Inferior parietal cortex (tissue), 1 donor: ENCODE results near the gene ZNF608.

Experiments
- DNase-seq: peaks from one replicate; pipeline ENCODE4 v3.0.0-alpha.2; 2016; ENCODE audit errors: extremely low spot score

ZNF608 gene, protein sequence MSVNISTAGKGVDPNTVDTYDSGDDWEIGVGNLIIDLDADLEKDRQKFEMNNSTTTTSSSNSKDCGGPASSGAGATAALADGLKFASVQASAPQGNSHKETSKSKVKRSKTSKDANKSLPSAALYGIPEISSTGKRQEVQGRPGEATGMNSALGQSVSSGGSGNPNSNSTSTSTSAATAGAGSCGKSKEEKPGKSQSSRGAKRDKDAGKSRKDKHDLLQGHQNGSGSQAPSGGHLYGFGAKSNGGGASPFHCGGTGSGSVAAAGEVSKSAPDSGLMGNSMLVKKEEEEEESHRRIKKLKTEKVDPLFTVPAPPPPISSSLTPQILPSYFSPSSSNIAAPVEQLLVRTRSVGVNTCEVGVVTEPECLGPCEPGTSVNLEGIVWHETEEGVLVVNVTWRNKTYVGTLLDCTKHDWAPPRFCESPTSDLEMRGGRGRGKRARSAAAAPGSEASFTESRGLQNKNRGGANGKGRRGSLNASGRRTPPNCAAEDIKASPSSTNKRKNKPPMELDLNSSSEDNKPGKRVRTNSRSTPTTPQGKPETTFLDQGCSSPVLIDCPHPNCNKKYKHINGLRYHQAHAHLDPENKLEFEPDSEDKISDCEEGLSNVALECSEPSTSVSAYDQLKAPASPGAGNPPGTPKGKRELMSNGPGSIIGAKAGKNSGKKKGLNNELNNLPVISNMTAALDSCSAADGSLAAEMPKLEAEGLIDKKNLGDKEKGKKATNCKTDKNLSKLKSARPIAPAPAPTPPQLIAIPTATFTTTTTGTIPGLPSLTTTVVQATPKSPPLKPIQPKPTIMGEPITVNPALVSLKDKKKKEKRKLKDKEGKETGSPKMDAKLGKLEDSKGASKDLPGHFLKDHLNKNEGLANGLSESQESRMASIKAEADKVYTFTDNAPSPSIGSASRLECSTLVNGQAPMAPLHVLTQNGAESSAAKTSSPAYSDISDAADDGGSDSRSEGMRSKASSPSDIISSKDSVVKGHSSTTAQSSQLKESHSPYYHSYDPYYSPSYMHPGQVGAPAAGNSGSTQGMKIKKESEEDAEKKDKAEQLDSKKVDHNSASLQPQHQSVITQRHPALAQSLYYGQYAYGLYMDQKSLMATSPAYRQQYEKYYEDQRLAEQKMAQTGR (N-terminal part only)

DNA sequence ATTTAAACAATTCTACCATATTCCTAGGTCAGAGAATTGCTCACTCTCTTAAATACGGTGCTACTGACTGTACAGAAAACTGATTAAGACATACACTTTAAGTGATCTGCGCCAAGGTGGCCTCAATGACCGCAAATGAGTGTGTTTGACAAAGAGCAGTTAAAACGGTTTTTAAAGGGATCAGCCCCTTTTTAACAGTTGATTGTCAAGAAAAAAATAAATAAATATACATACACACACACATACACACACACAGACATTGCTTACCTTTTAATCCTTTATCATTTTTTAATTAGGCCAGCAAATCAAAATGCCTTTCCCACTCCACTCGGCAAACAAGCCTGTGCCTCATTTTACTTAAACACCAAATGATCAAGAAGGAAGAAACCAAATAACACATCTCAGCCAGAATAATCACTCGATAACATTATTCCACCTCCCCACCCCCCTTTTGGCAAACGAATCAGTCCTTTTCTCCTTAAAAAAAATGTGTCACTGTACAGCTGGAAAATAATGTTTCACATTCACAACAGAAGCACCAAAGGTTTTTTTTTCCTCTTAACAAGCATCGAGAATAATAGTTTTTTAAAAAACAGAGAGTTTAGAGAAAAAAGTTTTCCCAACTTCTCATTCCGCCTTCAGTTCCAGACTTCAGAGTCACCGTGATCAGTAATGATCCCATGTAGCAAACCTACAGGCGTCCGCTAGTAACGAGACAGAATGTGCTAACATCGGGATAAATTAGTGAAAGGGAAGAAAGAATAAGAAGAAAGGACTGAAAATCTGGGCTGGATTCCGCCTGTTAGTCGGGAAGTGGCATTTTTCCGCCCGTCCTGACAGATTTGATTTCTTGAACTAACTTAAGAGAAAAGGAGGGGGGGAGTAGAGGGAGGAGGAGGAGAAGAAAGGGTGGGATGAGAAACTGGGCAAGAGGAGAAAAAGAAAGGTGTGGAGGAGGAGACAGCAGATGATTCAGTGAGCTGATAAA lies at the start of gene ZNF608:
TSS of gene ZNF608 (minus strand) at position 712 of the 988 bp plus-strand sequence. CDS start 1,650 bp downstream, outside the sequence.
- DNase-seq = peak; percentile 83

DNA sequence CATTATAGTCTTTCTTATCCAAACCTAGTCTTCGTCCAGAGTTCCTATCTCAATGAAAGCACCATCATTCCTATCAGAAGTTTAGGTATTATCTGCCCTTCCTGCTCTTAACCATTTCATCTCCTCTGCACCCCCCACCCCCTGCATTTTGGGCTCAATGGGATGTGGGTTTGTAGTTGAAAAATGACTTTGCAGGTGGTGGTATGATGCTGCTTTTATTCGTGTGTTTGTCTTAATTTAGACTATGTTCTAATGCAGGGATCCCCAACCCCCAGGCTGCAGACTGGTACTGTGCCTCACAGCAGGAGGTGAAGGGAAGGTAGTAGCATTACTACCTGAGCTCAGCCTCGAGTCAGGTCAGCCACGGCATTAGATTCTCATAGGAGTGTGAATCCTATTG lies 49.4 kb upstream of the ZNF608 start:
- no peak for DNase-seq

DNA sequence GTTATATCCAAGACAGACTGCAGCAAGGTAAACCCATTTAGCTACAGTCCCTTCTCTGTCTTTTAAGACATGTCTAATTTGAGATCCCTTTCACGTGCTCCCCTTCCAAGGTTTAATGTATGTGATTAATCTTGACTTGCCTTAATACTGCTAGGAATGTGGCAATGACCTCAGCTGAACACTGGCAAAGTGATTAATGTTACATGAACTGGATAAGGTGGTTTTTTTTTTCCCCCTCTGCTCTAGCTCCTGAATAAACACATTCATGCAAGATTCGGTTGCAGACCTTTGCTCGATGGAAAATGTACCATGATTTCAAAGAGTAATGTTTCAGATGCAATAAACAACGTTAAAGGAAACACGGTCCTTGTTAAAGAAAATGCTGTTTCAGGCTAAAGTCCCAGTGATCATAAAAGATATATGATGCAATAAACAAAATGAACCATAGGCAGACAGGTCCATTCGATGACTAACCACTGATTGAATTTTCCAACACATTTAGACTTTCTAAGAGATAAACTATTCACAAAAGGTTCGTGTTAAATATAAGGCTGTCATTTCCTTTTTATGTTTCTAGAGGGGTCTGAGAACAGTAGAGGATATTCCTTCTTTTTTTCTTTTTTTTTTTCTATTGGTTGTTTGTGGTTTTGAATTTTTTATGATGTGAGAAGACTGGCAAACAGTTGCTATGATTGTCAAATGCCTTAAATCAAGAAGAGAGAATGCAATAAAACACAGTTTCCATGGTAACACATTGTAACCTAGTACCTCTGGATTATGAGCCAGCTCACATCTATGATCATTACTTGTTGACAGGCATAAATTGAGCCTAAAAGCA lies 44.7 kb upstream of the ZNF608 start:
- no peak for DNase-seq

DNA sequence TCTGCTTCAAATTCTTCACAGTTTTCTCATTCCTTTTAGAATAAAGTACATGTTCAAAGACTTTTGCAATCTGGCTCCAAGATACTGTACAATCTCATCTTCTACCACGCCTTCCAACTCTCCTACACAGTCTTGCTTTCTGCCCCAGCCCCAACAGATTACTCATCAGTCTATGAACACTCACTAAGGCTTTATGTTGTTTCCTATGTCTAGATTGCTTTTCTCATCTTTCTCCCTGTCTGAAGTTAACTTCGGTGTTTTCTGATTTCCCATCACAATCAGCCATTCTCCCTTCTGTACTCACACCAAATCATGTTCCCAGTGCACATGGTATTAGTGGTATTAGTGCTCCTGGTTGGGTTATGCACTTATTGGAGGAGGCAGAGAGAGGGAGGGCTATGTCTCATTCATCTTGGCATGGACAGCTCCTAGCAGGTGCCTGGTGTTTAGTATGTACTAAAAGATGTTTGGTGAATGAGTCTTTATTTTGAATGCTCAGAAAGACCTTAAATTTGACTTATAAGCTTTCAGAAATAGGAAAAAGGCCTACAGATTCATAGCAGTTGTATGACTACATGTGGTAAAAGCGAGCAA lies 44.0 kb upstream of the ZNF608 start:
- no peak for DNase-seq

DNA sequence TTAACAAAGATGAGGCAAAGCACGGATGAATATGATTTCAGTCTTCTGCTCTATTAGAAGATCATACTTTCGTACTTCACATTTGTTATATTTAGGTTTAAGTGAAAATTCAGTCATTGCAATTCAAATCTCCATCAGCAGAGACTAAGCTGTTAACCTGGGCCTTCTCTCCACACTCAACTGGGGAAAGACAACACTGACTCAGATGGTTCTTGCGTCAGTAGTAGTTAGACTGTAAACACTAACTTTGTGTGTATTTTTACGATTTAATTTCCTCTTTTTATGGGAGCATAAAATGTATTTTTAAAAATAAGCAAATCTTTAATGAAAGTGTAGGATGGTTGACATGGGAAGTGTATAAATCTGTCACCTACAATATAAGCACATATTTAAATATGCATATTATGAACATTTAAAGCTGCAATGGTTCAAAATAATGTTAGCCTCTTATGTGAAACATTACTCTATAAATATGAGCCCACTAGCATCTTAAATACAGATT lies 42.7 kb upstream of the ZNF608 start:
- no peak for DNase-seq

DNA sequence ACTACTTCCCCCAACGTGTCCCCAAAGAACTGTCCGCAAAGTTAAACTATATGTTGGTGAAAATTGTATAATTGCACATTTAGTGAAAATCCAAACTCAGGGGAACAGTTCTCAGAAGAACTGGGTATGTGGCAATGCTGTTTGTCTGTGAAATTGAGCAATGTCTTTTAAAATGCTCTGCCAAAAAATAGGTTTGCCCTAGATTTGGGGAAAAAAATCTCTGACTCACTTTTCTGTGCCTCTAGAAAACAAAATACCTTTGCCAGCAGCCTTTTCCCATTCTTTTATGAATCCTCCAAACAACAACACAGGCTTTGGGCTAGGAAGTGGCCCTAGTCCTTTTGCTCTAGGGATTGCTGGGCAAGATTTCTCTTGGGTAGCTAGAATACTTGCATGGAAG lies 37.4 kb upstream of the ZNF608 start:
- peak; percentile 48 for DNase-seq

DNA sequence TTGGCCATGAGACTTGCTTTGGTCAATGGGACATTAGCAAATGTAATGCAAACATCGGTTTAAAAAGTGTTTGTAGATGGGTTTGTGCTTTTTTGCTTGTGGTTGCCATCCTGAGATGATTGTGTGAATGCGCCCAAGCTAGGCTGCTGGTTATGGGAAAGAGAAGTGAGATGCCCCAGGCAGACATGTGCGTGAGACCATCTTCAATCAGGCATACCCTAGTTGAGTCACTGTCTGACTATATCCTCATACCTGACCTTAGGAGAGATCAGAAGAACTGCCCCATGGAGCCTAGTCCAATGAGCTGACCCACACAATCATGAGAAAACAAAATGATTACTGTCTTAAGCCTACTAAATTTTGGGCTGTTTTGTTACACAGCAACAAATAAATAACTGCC lies 36.8 kb upstream of the ZNF608 start:
- DNase-seq = no peak

DNA sequence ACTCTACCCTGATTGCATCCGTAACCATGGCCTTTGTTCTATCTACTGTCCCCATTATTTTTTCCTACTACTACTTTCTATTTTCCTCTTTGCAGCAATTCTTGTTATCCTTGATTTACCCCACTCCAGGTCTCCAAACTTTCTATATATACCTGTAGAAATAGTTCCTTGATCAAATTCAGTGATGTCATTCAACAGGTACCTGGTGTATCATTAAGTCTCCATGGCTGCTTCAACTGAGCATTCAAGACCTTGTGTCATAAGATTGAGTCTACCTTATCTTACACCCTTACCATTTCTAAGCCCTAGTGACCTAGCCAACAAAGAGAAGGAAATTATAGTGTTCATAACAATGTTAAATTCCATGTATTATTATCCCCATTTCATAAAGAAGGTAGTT lies 35.8 kb upstream of the ZNF608 start:
- DNase-seq = no peak

DNA sequence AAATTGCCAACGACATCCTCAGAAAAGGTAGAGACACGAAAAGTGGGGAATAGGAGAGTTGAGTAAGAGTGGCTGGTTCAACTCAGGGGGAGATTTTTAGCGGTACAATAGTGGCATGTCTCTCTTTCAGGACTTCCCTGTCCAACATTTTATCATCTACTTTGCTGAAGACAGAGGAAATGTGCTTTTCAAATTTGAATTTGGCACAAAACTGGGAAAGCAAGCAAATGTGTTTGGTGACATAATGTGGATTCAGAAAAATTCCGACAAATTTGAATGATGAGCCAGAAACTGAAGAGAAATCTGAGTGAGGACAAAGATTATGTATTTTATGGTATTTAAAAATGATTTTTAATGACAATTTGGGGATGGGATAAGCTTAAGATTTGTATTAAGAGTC lies 33.6 kb upstream of the ZNF608 start:
- DNase-seq = no peak

DNA sequence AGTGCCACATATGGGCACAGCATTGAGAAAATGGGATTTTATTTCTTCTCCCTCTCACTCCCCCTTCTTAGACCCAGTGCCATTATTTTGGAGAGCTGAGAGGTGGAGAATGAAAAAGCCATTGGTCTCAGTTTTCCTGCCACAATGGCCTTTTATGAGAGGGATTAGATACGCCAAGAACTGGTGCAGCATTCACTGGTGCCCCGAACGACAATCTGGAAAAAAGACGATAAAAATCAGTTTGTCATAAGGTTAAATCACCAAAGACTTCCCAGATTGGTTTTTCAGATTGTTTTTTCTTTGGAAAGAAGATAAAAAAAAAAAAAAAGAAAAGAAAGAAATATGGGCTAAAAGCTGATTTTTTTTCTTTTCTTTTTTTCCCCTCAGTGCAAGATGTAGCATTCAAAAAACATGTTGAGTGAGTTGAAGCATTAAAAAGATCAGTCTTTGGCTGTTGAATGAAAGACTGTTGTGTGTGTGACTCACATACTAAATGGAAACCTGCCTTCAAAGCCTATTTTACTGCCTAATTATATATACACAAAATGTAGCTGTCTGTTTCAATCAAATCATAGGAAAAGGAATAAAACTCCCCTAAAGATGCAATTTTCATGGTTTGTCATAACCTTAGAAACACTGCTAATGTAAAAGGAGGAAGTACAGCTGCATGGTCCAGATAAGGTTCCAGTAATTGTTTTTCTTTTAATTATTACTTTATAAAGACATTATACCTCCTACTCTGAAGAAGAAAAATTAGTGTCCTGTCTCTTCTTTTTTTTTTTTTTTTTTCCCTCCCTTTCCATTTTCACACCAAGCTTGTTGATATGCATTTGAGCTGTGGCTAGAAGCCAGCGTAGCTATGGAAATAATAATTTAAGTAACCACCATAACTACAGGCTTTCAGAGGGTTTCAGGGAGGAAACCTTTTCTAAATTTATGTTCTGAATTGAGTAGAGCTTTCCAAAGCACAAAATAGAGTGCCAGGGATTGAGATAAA lies 27.2 kb upstream of the ZNF608 start:
- DNase-seq = peak; percentile 63

DNA sequence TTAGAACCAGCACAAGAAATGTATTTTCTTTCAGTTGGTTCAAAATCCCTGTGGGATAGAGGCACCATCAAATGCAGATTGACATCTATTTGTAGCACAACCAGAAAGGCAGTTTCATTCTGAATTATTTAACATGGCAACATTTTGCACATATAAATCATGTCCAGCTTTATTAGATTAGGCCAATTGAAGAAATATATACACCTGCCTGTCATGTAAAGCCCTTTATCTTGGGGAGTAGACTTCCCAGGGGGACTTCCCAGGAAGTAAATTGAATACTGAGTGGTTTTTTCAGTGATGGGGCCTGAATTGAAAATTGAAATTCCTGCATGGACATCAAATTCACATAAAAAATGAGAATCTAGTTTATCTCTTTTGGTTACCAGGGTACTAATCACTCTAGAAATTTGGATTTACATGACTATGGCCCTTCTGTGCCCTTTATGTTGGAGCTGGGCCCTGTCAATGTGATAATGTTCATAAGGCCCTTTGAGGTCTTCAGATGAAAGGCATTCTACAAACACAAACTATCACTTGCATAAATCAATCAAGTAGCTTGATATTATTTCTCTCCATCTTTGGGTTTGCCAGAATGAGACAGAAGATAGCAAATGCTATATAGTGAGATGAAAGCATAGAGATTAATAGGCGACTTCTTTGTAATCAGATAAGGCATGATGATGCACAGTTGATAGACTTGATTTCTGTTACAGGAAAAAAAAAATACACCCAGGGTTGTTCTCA lies 26.2 kb upstream of the ZNF608 start:
- no peak for DNase-seq

DNA sequence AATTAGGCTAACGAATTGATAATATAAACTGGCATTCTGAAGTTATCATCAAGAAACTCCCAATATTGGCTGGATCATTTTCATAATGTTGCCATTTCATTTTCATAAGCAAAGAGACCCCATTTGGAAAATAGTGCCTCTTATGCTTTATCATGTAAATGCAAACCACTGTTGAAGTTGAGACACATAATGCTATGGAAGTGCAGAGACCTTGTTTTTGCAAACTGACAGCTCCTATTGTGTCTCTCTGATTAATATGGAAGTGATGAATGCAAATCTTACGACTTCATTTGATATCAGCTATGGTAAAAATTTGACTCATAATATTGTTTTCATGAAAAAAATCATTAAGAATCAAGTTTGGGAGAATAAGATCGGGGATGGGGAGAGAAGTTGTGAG lies 25.3 kb upstream of the ZNF608 start:
- no peak for DNase-seq

DNA sequence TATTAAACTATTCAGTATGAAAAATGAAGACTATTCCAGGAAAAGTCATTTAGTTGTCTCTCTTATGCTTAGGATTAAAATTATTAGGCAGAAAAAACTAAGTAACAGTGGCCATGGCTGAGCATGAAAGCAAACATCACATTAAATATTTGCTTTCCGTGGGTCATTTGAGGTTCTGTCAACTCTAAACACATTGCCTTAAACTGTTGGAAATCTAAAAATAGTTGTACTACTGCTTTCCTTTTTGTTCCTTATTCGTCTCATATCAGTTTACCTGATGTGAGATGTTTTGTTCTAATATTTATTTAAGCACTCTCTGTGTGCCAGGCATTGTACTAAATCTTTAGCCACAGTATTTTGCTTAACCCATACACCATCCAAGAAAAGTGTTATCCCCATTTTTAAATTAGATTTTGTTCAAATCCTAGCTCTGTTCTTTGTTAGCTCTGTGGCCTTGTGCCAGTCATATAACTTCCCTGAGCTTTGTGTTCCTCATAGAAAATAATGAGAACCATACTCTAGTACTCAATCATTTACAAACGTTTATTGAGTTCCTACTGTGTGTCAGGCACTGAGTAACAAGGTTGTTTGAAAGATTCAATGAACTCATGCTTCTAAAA lies 18.7 kb upstream of the ZNF608 start:
- DNase-seq = no peak

DNA sequence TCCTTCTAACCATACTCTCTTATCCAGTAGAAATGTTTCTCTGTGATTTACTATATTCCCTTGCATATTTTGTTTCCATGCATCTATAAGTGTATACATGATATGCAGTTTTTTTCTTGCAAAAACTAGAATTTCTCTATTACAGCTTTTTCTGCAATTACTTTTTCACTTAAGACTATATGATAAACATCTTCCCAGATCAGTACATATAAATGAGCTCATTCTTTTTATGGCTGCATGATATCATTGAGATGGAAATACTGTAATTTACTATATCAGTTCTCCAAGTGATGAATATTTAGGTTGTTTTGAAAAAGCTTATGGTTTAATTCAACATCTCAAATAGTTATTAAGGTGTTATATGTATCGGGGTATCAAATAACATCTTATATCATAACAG lies 18.1 kb upstream of the ZNF608 start:
- DNase-seq = no peak

DNA sequence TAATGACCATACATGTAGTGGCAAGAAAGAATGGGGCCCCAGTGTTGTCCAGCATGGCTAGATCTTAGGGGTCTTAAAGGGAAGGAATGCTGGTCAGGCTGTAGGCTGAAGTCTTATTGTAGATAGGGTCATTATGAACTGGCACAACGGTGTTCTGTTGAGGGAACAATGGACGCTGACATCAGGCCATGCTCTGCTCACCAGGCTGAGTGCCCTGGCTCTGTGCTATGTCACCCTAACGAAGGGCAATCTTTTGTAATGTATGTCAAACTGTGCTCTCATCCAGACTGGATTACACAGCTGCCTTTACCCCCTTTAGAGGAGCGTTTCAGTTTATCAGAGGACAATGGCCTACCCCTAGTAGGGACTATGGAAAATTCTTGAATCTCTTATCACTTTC lies 14.6 kb upstream of the ZNF608 start:
- peak; percentile 29 for DNase-seq

DNA sequence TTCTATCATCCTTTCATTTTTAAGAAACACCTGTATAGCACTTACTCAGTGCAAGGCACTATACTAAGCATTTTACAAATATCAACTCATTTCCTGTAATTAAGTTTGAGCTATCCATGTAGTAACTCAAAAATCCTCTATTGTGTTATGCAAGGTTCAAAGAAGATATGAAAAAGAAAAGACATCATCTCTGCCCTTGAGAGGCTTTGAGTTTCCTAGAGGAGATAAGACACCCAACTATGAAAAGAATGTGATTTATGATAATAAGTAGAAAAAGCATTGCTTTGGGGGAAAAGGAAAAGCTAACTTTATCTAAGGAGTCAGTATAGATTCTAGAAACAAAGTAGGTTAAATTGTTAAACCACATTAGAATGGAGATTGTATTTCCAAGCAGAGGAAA lies 14.2 kb upstream of the ZNF608 start:
- DNase-seq = no peak

DNA sequence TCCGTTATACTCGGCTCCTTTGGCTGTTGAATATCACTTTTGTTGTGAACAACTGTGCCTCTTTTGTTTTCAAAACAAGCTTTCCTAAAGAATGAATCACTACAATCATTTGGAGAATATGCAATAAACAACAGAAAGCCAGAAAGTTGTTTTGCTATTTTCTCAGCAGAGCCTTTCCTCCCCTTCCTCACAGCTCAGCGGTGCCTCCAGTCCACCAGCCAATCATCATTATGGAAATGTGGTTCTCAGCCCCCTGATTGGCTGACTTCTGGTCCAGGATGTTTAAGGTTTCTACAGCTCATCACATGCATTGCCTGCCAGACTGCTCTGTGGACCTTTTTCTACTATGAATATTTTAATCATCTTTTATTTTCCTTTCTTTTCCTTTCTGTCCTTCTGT lies 9.1 kb upstream of the ZNF608 start:
- DNase-seq = peak; percentile 72
